ENCODE data around the gene ARPIN.

GRCh38 chr15:89936786-89937265 lies 24.1 kb upstream of the ARPIN start:
- TF ChIP-seq, protein P1, sequence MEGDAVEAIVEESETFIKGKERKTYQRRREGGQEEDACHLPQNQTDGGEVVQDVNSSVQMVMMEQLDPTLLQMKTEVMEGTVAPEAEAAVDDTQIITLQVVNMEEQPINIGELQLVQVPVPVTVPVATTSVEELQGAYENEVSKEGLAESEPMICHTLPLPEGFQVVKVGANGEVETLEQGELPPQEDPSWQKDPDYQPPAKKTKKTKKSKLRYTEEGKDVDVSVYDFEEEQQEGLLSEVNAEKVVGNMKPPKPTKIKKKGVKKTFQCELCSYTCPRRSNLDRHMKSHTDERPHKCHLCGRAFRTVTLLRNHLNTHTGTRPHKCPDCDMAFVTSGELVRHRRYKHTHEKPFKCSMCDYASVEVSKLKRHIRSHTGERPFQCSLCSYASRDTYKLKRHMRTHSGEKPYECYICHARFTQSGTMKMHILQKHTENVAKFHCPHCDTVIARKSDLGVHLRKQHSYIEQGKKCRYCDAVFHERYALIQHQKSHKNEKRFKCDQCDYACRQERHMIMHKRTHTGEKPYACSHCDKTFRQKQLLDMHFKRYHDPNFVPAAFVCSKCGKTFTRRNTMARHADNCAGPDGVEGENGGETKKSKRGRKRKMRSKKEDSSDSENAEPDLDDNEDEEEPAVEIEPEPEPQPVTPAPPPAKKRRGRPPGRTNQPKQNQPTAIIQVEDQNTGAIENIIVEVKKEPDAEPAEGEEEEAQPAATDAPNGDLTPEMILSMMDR (IDR thresholded peaks at IDR 0.05): no peak
- no peak for TF ChIP-seq POLR2A (IDR thresholded peaks at IDR 0.05)

Measured in right lobe of liver (tissue), 4 donors.